RWPE2 (cell line): Measurements from ENCODE around the gene SLC4A8.

ENCODE experiments used
- ATAC-seq: fragments of 200-7000 bp; cut with Tn5 transposase; 3 replicates; pipeline ENCODE4 v1.9.1; 2021; ENCODE audit warnings: low read depth
- DNase-seq: peaks from one replicate; pipeline ENCODE4 v3.0.0-alpha.2; 2020; ENCODE audit warnings: low spot score
- H3K27ac ChIP-seq: fragments of 450-650 bp; 2 replicates; pipeline ENCODE4 v1.5.1; 2017; ENCODE audit warnings: mild to moderate bottlenecking; ENCODE audit not compliant: poor library complexity, severe bottlenecking
- H3K27me3 ChIP-seq: fragments of 250-450 bp; sonication (Bioruptor Pico); 2 replicates; pipeline ENCODE4 v1.5.1; 2021; ENCODE audit warnings: mild to moderate bottlenecking, moderate library complexity; ENCODE audit not compliant: insufficient read depth, poor library complexity, severe bottlenecking
- H3K36me3 ChIP-seq: fragments of 250-450 bp; sonication (Bioruptor Pico); 2 replicates; pipeline ENCODE4 v1.5.1; 2020; ENCODE audit warnings: low read depth, mild to moderate bottlenecking, moderate library complexity
- H3K4me1 ChIP-seq: fragments of 250-450 bp; sonication (Bioruptor Pico); 2 replicates; pipeline ENCODE4 v1.5.1; 2021; ENCODE audit warnings: mild to moderate bottlenecking, moderate library complexity; ENCODE audit not compliant: insufficient read depth, poor library complexity, severe bottlenecking
- H3K4me3 ChIP-seq: fragments of 250-450 bp; sonication (Bioruptor Pico); 2 replicates; pipeline ENCODE4 v1.5.1; 2021; ENCODE audit warnings: mild to moderate bottlenecking, moderate library complexity; ENCODE audit not compliant: severe bottlenecking
- H3K9me3 ChIP-seq: fragments of 250-450 bp; sonication (Bioruptor Pico); 2 replicates; pipeline ENCODE4 v1.5.1; 2021; ENCODE audit warnings: mild to moderate bottlenecking, moderate library complexity; ENCODE audit not compliant: severe bottlenecking
- CTCF ChIP-seq: fragments of 450-650 bp; IDR thresholded peaks from one replicate; pipeline ENCODE4 v1.5.1; 2017; ENCODE audit warnings: mild to moderate bottlenecking, moderate library complexity; ENCODE audit not compliant: poor library complexity, severe bottlenecking

SLC4A8 gene

GRCh38 chr12:51406290-51406689, 18.3 kb upstream of the SLC4A8 start:
- no peak overlapping the region for H3K27ac ChIP-seq
- TF ChIP-seq CTCF: no peak
- H3K4me1 ChIP-seq: no peaks in the 10 kb centered on the region
- no peaks in the 10 kb centered on the region for H3K27me3 ChIP-seq
- no peaks in the 10 kb centered on the region for H3K9me3 ChIP-seq
- H3K4me3 ChIP-seq: no peak overlapping the region
- no peak for DNase-seq
- H3K36me3 ChIP-seq: no peaks in the 10 kb centered on the region
- no peak for ATAC-seq

GRCh38 chr12:51406859-51407258, 17.8 kb upstream of the SLC4A8 start:
- Histone ChIP-seq H3K9me3 (no peaks in the 10 kb centered on the region), H3K36me3 (no peaks in the 10 kb centered on the region), H3K27ac (no peak overlapping the region), H3K4me1 (no peaks in the 10 kb centered on the region), H3K4me3 (no peak overlapping the region), H3K27me3 (no peaks in the 10 kb centered on the region)
- TF ChIP-seq CTCF: no peak
- ATAC-seq (no peak), DNase-seq (no peak)

DNA sequence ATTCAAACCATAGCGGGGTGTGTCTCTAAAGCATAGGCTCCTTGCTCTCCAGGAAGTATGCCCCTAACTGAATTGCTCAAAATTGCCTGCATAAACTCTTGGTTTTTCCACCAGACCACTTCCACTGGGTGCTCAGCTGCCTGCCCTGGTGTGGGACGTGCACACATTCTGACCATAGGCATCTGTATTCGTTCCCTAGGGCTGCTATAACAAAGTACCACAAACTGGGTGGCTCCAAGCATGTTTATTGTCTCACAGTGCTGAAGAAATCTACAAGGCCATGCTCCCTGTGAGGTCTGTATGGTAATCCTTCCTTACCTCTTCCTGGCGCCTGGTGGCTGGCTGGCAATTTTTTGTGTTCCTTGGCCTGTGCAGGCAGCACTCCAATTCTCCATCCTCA, 17.0 kb upstream of the SLC4A8 start:
- Histone ChIP-seq H3K27ac (no peak overlapping the region), H3K36me3 (no peaks in the 10 kb centered on the region), H3K4me1 (no peaks in the 10 kb centered on the region), H3K4me3 (no peak overlapping the region), H3K27me3 (no peaks in the 10 kb centered on the region), H3K9me3 (no peaks in the 10 kb centered on the region)
- TF ChIP-seq CTCF: no peak
- DNase-seq (no peak), ATAC-seq (no peak)

DNA sequence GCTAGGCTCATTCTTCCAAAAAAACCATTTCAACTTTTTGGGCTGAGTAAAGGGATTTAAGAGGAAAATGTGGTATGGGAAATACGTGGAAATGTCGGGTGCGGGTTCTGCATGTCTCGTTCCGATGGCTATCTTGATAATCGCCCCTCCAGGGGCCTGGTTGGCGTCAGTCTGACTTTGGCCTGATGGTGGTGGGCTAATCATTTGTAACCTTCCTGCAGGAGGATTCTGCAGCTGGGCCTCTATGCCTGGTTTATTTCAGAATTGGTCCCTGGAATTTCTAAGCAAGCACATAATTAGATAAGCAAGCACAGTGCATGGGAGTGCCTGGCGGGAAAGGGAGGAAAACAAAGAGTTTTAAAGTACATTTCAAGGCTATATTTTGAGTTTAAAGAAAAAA, 14.8 kb upstream of the SLC4A8 start:
- H3K27ac ChIP-seq: no peak overlapping the region
- peaks cover 5% of the 10 kb centered on the region for H3K4me1 ChIP-seq
- ATAC-seq (no peak), DNase-seq (no peak)
- H3K27me3 ChIP-seq: no peaks in the 10 kb centered on the region
- H3K36me3 ChIP-seq: no peaks in the 10 kb centered on the region
- no peak for TF ChIP-seq CTCF
- no peaks in the 10 kb centered on the region for H3K9me3 ChIP-seq
- no peak overlapping the region for H3K4me3 ChIP-seq

DNA sequence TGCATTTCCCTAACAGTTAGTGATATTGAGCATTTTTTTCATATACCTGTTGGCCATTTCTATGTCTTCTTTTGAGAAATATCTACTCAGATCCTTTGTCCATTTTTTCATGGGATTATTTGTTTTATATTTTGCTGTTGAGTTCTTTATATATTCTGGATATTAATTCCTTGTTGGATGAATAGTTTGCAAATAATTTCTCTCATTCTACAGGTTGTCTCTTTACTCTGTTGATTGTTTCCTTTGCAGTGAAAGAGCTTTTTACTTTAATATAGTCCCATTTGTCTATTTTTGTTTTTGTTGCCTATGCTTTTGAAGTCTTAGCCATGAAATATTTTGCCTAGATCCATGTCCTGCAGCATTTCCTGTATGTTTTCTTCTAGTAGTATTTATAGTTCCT, 11.5 kb upstream of the SLC4A8 start:
- ATAC-seq: no peak
- Histone ChIP-seq H3K9me3 (no peaks in the 10 kb centered on the region), H3K4me1 (peaks cover 10% of the 10 kb centered on the region), H3K27me3 (no peaks in the 10 kb centered on the region), H3K4me3 (no peak overlapping the region), H3K36me3 (no peaks in the 10 kb centered on the region), H3K27ac (no peak overlapping the region)
- TF ChIP-seq CTCF: no peak
- no peak for DNase-seq
